Glomerular visceral epithelial cell (primary cell): Measurements from ENCODE around the gene SEMA6A.

Experiments used
- DNase-seq: peaks from one replicate; pipeline ENCODE4 v3.0.0-alpha.2; 2016; ENCODE audit errors: extremely low spot score

SEMA6A gene

GRCh38 chr5:116439905-116440304, 134.7 kb downstream of the SEMA6A start:
- DNase-seq, result no peak

GRCh38 chr5:116438979-116439554, 135.6 kb downstream of the SEMA6A start:
- no peak for DNase-seq

- DNase-seq, result no peak
Observed at GRCh38 chr5:116437922-116438578, 136.6 kb downstream of the SEMA6A start.

- no peak for DNase-seq
Observed at GRCh38 chr5:116437351-116437705, 137.3 kb downstream of the SEMA6A start.

GRCh38 chr5:116436674-116437350, 137.8 kb downstream of the SEMA6A start:
- no peak for DNase-seq

GRCh38 chr5:116428966-116429365, 145.7 kb downstream of the SEMA6A start:
- no peak for DNase-seq

GRCh38 chr5:116428413-116428812, 146.2 kb downstream of the SEMA6A start:
- no peak for DNase-seq

GRCh38 chr5:116424951-116425350, 149.7 kb downstream of the SEMA6A start:
- no peak for DNase-seq

- DNase-seq, result no peak
Observed at GRCh38 chr5:116424258-116424615, 150.4 kb downstream of the SEMA6A start.

GRCh38 chr5:116423587-116424257, 150.9 kb downstream of the SEMA6A start:
- no peak for DNase-seq

GRCh38 chr5:116423141-116423540, 151.5 kb downstream of the SEMA6A start:
- DNase-seq, result no peak

GRCh38 chr5:116421080-116421629, 153.5 kb downstream of the SEMA6A start:
- DNase-seq, result no peak

- no peak for DNase-seq
Observed at GRCh38 chr5:116420540-116420939, 154.1 kb downstream of the SEMA6A start.

- DNase-seq, result no peak
Observed at GRCh38 chr5:116419258-116419657, 155.4 kb downstream of the SEMA6A start.

GRCh38 chr5:116418774-116419173, 155.8 kb downstream of the SEMA6A start:
- no peak for DNase-seq

GRCh38 chr5:116418016-116418415, 156.6 kb downstream of the SEMA6A start:
- peak; percentile 5 for DNase-seq

GRCh38 chr5:116415989-116416388, 158.6 kb downstream of the SEMA6A start:
- DNase-seq, result no peak

GRCh38 chr5:116415182-116415581, 159.4 kb downstream of the SEMA6A start:
- DNase-seq, result no peak

- no peak for DNase-seq
Observed at GRCh38 chr5:116411101-116411571, 163.5 kb downstream of the SEMA6A start.

GRCh38 chr5:116410336-116410890, 164.2 kb downstream of the SEMA6A start:
- no peak for DNase-seq

- DNase-seq, result no peak
Observed at GRCh38 chr5:116409591-116410296, 164.9 kb downstream of the SEMA6A start.
